Right lobe of liver (tissue), 6 donors: ENCODE data around the gene SNX30. TPM values are rescaled to one million over a fixed set of nuclear protein-coding genes. Genes with fewer than 3 reads are reported as not detected.

Experiments used
- ATAC-seq, 4 donors: fragments of 200-7000 bp; cut with Tn5 transposase; one replicate each; pipeline ENCODE4 v1.9.1; 2020; ENCODE audit warnings: mild to moderate bottlenecking in 4 of 4, moderate library complexity in 4 of 4
- DNase-seq, 3 donors: peaks; one replicate each; pipeline ENCODE4 v3.0.0-alpha.2; 2020
- H3K27ac ChIP-seq, 3 donors: fragments of 200-600 bp; one replicate each; pipeline ENCODE4 v1.8.0; 2022
- H3K27me3 ChIP-seq, 2 donors: fragments of 200-600 bp; one replicate each; pipeline ENCODE4 v1.8.0; 2022
- H3K36me3 ChIP-seq, 4 donors: fragments of 200-600 bp; sonication (generic) in 1 of 4; one replicate each; pipeline versions ENCODE4 v1.5.1 to v1.8.0; 2017 to 2022; ENCODE audit warnings: control low read depth in 1 of 4
- H3K4me1 ChIP-seq, 4 donors: fragments of 200-600 bp; sonication (generic) in 1 of 4; one replicate each; pipeline versions ENCODE4 v1.5.1 to v1.8.0; 2017 to 2022; ENCODE audit warnings: control low read depth in 1 of 4
- H3K4me3 ChIP-seq, 3 donors: fragments of 200-600 bp; one replicate each; pipeline ENCODE4 v1.8.0; 2022
- H3K9me3 ChIP-seq, 4 donors: fragments of 200-600 bp; sonication (generic) in 1 of 4; one replicate each; pipeline versions ENCODE4 v1.5.1 to v1.8.0; 2017 to 2022; ENCODE audit warnings: control low read depth in 1 of 4
- CTCF ChIP-seq, 4 donors: fragments of 200-600 bp in 3 of 4; fragments of 450-650 bp in 1 of 4; IDR thresholded peaks; one replicate each; pipeline versions ENCODE4 v1.5.1 to v1.8.0; 2016 to 2022; ENCODE audit warnings: antibody characterized with exemption in 4 of 4, mild to moderate bottlenecking in 2 of 4
- POLR2A ChIP-seq: fragments of 450-650 bp; IDR thresholded peaks from one replicate; pipeline ENCODE4 v1.6.1; 2017; ENCODE audit warnings: antibody characterized with exemption, mild to moderate bottlenecking
- WGBS: methylation state at CpG from one replicate; pipeline ENCODE4 v1.1.6; 2018; ENCODE audit warnings: low coverage, low lambda C conversion rate; ENCODE audit not compliant: insufficient coverage; ENCODE audit errors: missing lambda C conversion rate; 5-methylcytosine and 5-hydroxymethylcytosine counted together
- intact Hi-C, 2 donors: fragments of 100-400 bp; cut with DNase I; formaldehyde crosslinking; loops; one replicate each; pipeline versions ENCODE4 v1.11.2 to v1.14.1; 2022
- total RNA-seq, 6 experiments: library from RNA; depleted of rRNA in 2 of 6; stranded (reverse); fragments of >200 nt in 2 of 6; fragmentation: NEBNext Ultra II Directional in 3 of 6; extraction: Animal tissue kit (Norgen Biotek cat#: 25700) in 3 of 6; gene quantifications; one replicate each; pipeline versions ENCODE4 v1.1.0 to v1.2.4, GENCODE V29; 2016 to 2023
- donor health status: DM: no; HTN: yes; CAD: no.
- donor health status: DM: no; HTN: no; CAD: no.
- donor health status: DM: no; HTN: no; CAD: no.
- donor health status: DM: no; HTN: yes; CAD: no.
- donor health status: DM: no; HTN: yes; CAD: no.

The SNX30 gene
- total RNA-seq, 6 experiments from 2014 or later: 5.2 to 9.0 (median 7.5) TPM

- intact Hi-C loops: no loop called here
- TF ChIP-seq CTCF (IDR thresholded peaks at IDR 0.05): no peak
- TF ChIP-seq POLR2A: no peak
These were observed 37.9 kb upstream of the SNX30 start for GRCh38 chr9:112712678-112713077.

GRCh38 chr9:112717661-112718331 is 32.8 kb upstream of the SNX30 start, which contains the start of gene INIP:
Gene INIP (minus strand): TSS chr9:112718117. CDS start chr9:112716485, 1,632 bp downstream.
- H3K27ac ChIP-seq: peak within 1 kb of the TSS; percentile 80 to 85 (median 80)
- DNase-seq (peak; percentile 97 to 98 (median 97)), ATAC-seq (peak; percentile 98 to 99 (median 99))
- H3K4me3 ChIP-seq: peak within 1 kb of the TSS; percentile 81 to 91 (median 87)
- peaks cover 0 to 8% (median 2%) of the 10 kb centered on the region in 4 donors for H3K4me1 ChIP-seq
- 0% methylated on average over 11 of the region's 51 CpGs for WGBS
- intact Hi-C loops: no loop called here
- H3K27me3 ChIP-seq: no peaks in the 10 kb centered on the region
- H3K9me3 ChIP-seq: no peaks in the 10 kb centered on the region
- no peaks in the 10 kb centered on the region for H3K36me3 ChIP-seq
- TF ChIP-seq CTCF (IDR thresholded peaks at IDR 0.05): peak in 2 of 4 donors; percentile 5 to 13
- TF ChIP-seq POLR2A: peak; percentile 76

More at GRCh38 chr9:112712678-112713077, 37.9 kb upstream of the SNX30 start:
- 90% methylated on average over 3 of the region's 3 CpGs for WGBS
- Histone ChIP-seq H3K27ac (no peak overlapping the region), H3K27me3 (no peaks in the 10 kb centered on the region), H3K36me3 (no peaks in the 10 kb centered on the region), H3K9me3 (no peaks in the 10 kb centered on the region), H3K4me1 (peaks cover 0 to 8% (median 2%) of the 10 kb centered on the region in 4 donors), H3K4me3 (no peak overlapping the region)
- ATAC-seq (no peak), DNase-seq (no peak)

- Histone ChIP-seq H3K4me3 (no peak overlapping the region), H3K27me3 (no peaks in the 10 kb centered on the region), H3K36me3 (no peaks in the 10 kb centered on the region), H3K27ac (no peak overlapping the region), H3K9me3 (no peaks in the 10 kb centered on the region), H3K4me1 (peaks cover 0 to 8% (median 2%) of the 10 kb centered on the region in 4 donors)
- 100% methylated on average over 1 of the region's 1 CpG for WGBS
- DNase-seq (no peak), ATAC-seq (no peak)
- intact Hi-C loops: no loop called here
- no peak for TF ChIP-seq CTCF (IDR thresholded peaks at IDR 0.05)
- no peak for TF ChIP-seq POLR2A
These were observed 31.3 kb upstream of the SNX30 start for GRCh38 chr9:112719241-112719691.

DNA sequence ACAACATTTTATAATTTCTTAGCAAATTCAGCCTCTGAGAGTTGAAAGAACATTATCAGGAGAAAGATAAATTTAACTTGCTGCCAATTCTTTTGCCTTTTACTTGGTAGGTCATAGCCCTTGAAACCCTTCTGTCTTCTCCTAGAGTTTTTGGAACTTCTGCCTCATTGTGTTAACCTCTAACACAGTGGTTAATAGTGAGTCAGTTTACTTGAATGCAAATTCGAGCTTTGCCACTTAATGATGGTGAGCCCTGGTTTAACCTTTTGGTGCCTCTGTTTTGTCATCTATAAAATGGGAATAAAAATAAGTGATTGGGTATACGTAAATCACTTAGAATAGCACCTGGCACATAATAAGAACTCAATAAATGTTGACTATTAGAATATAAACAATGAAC is 30.9 kb upstream of the SNX30 start:
- H3K27ac ChIP-seq: no peak overlapping the region
- TF ChIP-seq POLR2A (no peak), CTCF (IDR thresholded peaks at IDR 0.05) (no peak)

More for the DNA sequence above, 30.9 kb upstream of the SNX30 start:
- WGBS: 82% methylated on average over 2 of the region's 2 CpGs
- Histone ChIP-seq H3K36me3 (no peaks in the 10 kb centered on the region), H3K4me3 (no peak overlapping the region), H3K27me3 (no peaks in the 10 kb centered on the region), H3K9me3 (no peaks in the 10 kb centered on the region), H3K4me1 (peaks cover 0 to 8% (median 2%) of the 10 kb centered on the region in 4 donors)
- ATAC-seq (no peak), DNase-seq (no peak)
- intact Hi-C loops: no loop called here
